Neural progenitor cell (in vitro differentiated cells): ENCODE results near the gene TUBB.

Source experiments
- EZH2 ChIP-seq: fragments of 200-600 bp; sonication (generic); IDR thresholded peaks from 2 replicates; pipeline ENCODE4 v1.6.1; 2017; ENCODE audit warnings: antibody characterized with exemption, mild to moderate bottlenecking, moderate library complexity
- EZH2phosphoT487 ChIP-seq: fragments of 200-600 bp; sonication (generic); IDR thresholded peaks from 2 replicates; pipeline ENCODE4 v1.6.1; 2017; ENCODE audit warnings: antibody characterized with exemption
- TF ChIP-seq, protein P1 (sequence below): fragments of 200-600 bp; sonication (generic); IDR thresholded peaks from 2 replicates; pipeline ENCODE4 v1.5.1; 2017; ENCODE audit warnings: antibody characterized with exemption, mild to moderate bottlenecking

DNA sequence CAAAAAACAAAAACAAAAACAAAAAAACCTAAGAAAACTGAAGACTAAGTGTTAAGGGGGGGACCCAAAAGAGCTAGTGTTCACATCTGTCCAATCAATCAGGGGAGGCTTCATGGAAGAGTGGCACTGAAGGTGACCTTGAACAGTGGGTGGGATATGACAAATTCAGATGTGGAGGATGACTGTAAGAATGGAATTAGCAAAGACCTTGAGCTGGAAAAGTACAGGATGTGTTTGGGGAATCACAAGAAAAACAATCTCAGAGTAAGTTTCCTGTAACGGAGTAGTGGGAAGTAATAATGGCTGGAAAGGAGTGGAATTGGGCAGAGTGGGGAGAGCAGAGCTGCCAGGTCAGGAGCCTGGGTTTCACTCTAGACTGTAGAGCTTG, 27.1 kb downstream of the TUBB start:
- no peak for TF ChIP-seq EZH2
- TF ChIP-seq, protein P1, sequence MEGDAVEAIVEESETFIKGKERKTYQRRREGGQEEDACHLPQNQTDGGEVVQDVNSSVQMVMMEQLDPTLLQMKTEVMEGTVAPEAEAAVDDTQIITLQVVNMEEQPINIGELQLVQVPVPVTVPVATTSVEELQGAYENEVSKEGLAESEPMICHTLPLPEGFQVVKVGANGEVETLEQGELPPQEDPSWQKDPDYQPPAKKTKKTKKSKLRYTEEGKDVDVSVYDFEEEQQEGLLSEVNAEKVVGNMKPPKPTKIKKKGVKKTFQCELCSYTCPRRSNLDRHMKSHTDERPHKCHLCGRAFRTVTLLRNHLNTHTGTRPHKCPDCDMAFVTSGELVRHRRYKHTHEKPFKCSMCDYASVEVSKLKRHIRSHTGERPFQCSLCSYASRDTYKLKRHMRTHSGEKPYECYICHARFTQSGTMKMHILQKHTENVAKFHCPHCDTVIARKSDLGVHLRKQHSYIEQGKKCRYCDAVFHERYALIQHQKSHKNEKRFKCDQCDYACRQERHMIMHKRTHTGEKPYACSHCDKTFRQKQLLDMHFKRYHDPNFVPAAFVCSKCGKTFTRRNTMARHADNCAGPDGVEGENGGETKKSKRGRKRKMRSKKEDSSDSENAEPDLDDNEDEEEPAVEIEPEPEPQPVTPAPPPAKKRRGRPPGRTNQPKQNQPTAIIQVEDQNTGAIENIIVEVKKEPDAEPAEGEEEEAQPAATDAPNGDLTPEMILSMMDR = no peak
- no peak for TF ChIP-seq EZH2phosphoT487
